HCT116 (cell line): ENCODE results near the gene NLE1. TPM values are rescaled to one million over a fixed set of nuclear protein-coding genes. Genes with fewer than 3 reads are reported as not detected.
A peak's percentile ranks its signal among the peaks of the same experiment; 100 is the strongest.

ENCODE experiments used
- ATAC-seq: fragments of 200-7000 bp; cut with Tn5 transposase; 2 replicates; pipeline ENCODE4 v1.9.1; 2020; ENCODE audit warnings: mild to moderate bottlenecking, moderate library complexity
- BruUV-seq: library from RNA; stranded (reverse); fragments of 400-500 nt; replicated peaks from 2 replicates; lab custom pipeline; 2021; lab: Mats Ljungman, UMichigan
- CTCF ChIA-PET: fragments of 300-600 bp; sonication (Branson Sonifier 250); formaldehyde crosslinking; loops from one replicate; lab custom pipeline; 2021; ENCODE audit warnings: antibody characterized with exemption; lab: Charles Lee
- POLR2A ChIA-PET: fragments of 300-600, 350-600 bp; sonication (Branson Sonifier 250); formaldehyde crosslinking; loops from one replicate; lab custom pipeline; 2021; ENCODE audit warnings: antibody characterized with exemption; lab: Charles Lee
- RAD21 ChIA-PET, 2 experiments: fragments of 300-600 bp; sonication (Branson Sonifier 250); formaldehyde crosslinking; loops; one replicate each; lab custom pipeline; 2023; ENCODE audit warnings: low total read pairs in 2 of 2; ENCODE audit not compliant: uncharacterized antibody in 2 of 2, unreplicated experiment in 2 of 2, low non-redundant PET in 1 of 2; lab: Charles Lee
- DNase-seq: peaks from one replicate; pipeline ENCODE4 v3.0.0-alpha.2; 2010; ENCODE audit warnings: low read depth, low spot score
- H2AFZ ChIP-seq: fragments of 200-600 bp; shearing (Covaris generic), sonication (generic); 2 replicates; pipeline ENCODE4 v1.6.1; 2017; ENCODE audit warnings: low read depth, mixed run types, mixed read lengths, antibody characterized with exemption, low read length; ENCODE audit not compliant: poor library complexity, severe bottlenecking
- H3K27ac ChIP-seq: 2 replicates; pipeline ENCODE4 v1.5.1; 2012; ENCODE audit warnings: low read depth, low read length
- H3K27me3 ChIP-seq: fragments of 200-600 bp; sonication (generic); 2 replicates; pipeline ENCODE4 v1.6.1; 2016; ENCODE audit warnings: mixed run types, low read length, mixed read lengths; ENCODE audit not compliant: insufficient read depth
- H3K36me3 ChIP-seq, 2 experiments: fragments of 200-500 bp in 1 of 2; fragments of 200-600 bp in 1 of 2; sonication (Bioruptor generic) in 1 of 2; sonication (generic) in 1 of 2; 2 replicates each; pipeline versions ENCODE4 v1.5.1 to v1.6.1; 2014 to 2016; ENCODE audit warnings: low read length in 2 of 2, inconsistent platforms in 1 of 2, mixed read lengths in 1 of 2, mixed run types in 1 of 2; ENCODE audit not compliant: insufficient read depth in 2 of 2, control insufficient read depth in 1 of 2
- H3K4me1 ChIP-seq, 2 experiments: fragments of 200-600 bp in 1 of 2; sonication (generic) in 1 of 2; 2 replicates each; pipeline versions ENCODE4 v1.5.1 to v1.6.1; 2012 to 2017; ENCODE audit warnings: low read length in 2 of 2, inconsistent platforms in 1 of 2, mild to moderate bottlenecking in 1 of 2, mixed read lengths in 1 of 2, mixed run types in 1 of 2, moderate library complexity in 1 of 2; ENCODE audit not compliant: insufficient read depth in 2 of 2, control insufficient read depth in 1 of 2
- H3K4me2 ChIP-seq: fragments of 200-600 bp; sonication (generic); 2 replicates; pipeline ENCODE4 v1.6.1; 2017; ENCODE audit warnings: mixed run types, low read length, mixed read lengths
- H3K4me3 ChIP-seq, 2 experiments: fragments of 200-600 bp in 1 of 2; sonication (generic) in 1 of 2; replicated peaks in 1 of 2; 2 replicates each; pipeline ENCODE4 v1.5.1; 2011 to 2016; ENCODE audit warnings: low read length in 2 of 2, control low read depth in 1 of 2, low read depth in 1 of 2, mild to moderate bottlenecking in 1 of 2, mixed read lengths in 1 of 2, mixed run types in 1 of 2
- H3K79me2 ChIP-seq: fragments of 200-600 bp; sonication (generic); 2 replicates; pipeline ENCODE4 v1.6.1; 2017; ENCODE audit warnings: mild to moderate bottlenecking, mixed run types, low read length, moderate library complexity, mixed read lengths; ENCODE audit not compliant: insufficient read depth
- H3K9ac ChIP-seq: fragments of 200-600 bp; sonication (generic); 2 replicates; pipeline ENCODE4 v1.6.1; 2016; ENCODE audit warnings: low read length, mixed read lengths
- H3K9me2 ChIP-seq: fragments of 200-600 bp; sonication (generic), shearing (Covaris generic); 2 replicates; pipeline ENCODE4 v1.6.1; 2017; ENCODE audit warnings: mixed run types, mild to moderate bottlenecking, moderate library complexity; ENCODE audit not compliant: insufficient read depth
- H3K9me3 ChIP-seq, 2 experiments: fragments of 200-500 bp in 1 of 2; fragments of 200-600 bp in 1 of 2; sonication (Bioruptor generic) in 1 of 2; sonication (generic) in 1 of 2; 2 replicates each; pipeline ENCODE4 v1.6.1; 2014 to 2017; ENCODE audit warnings: low read length in 2 of 2, mixed read lengths in 2 of 2, inconsistent platforms in 1 of 2, low read depth in 1 of 2, mild to moderate bottlenecking in 1 of 2, mixed run types in 1 of 2, moderate library complexity in 1 of 2; ENCODE audit not compliant: control insufficient read depth in 1 of 2, insufficient read depth in 1 of 2
- H4K20me1 ChIP-seq: fragments of 200-600 bp; sonication (generic), shearing (Covaris generic); 2 replicates; pipeline ENCODE4 v1.6.1; 2017; ENCODE audit warnings: mixed run types, mild to moderate bottlenecking, moderate library complexity; ENCODE audit not compliant: insufficient read depth
- CBX3 ChIP-seq: IDR thresholded peaks from 2 replicates; pipeline ENCODE4 v1.6.1; 2012; ENCODE audit warnings: low read depth
- CEBPB ChIP-seq: IDR thresholded peaks from 2 replicates; pipeline ENCODE4 v1.6.1; 2012; ENCODE audit warnings: low read depth
- EGR1 ChIP-seq: IDR thresholded peaks from 2 replicates; pipeline ENCODE4 v1.6.1; 2012; ENCODE audit warnings: low read depth
- EZH2 ChIP-seq: fragments of 200-600 bp; sonication (generic); IDR thresholded peaks from 2 replicates; pipeline ENCODE4 v1.6.1; 2017; ENCODE audit warnings: antibody characterized with exemption, mixed run types
- RAD21 ChIP-seq: IDR thresholded peaks from 2 replicates; pipeline ENCODE4 v1.6.1; 2012; ENCODE audit warnings: low read depth, mild to moderate bottlenecking
- SIN3A ChIP-seq: IDR thresholded peaks from 2 replicates; pipeline ENCODE4 v1.6.1; 2012; ENCODE audit warnings: low read depth
- SP1 ChIP-seq: IDR thresholded peaks from 2 replicates; pipeline ENCODE4 v1.6.1; 2012; ENCODE audit warnings: low read depth
- SRF ChIP-seq: IDR thresholded peaks from 2 replicates; pipeline ENCODE4 v1.6.1; 2012; ENCODE audit warnings: low read depth
- TCF7L2 ChIP-seq: IDR thresholded peaks from 2 replicates; pipeline ENCODE4 v1.7.0; 2011; ENCODE audit warnings: borderline replicate concordance, inconsistent platforms; ENCODE audit not compliant: insufficient read depth, insufficient read length; ENCODE audit errors: extremely low read depth
- ZFX ChIP-seq: fragments of 450-650 bp; IDR thresholded peaks from 2 replicates; pipeline ENCODE4 v1.6.1; 2017
- intact Hi-C: fragments of 100-400 bp; cut with micrococcal nuclease; formaldehyde crosslinking; loops from 2 replicates; pipeline ENCODE4 v1.10.0; 2022
- total RNA-seq: library from RNA; stranded (reverse); gene quantifications from one replicate; pipeline ENCODE4 v1.2.1, GENCODE V29; 2021; ENCODE audit not compliant: unreplicated experiment
- TF ChIP-seq, protein P1 (sequence below): IDR thresholded peaks from 2 replicates; pipeline ENCODE4 v1.6.1; 2012
- TF ChIP-seq, protein P2 (sequence below), 3 experiments: fragments of 200-600 bp in 1 of 3; sonication (generic) in 1 of 3; IDR thresholded peaks in 2 of 3; conservative IDR thresholded peaks in 1 of 3; 2 replicates each; pipeline ENCODE4 v1.5.1; 2012 to 2017; ENCODE audit warnings: low read depth in 2 of 3, low read length in 2 of 3, antibody characterized with exemption in 1 of 3, borderline replicate concordance in 1 of 3, control low read depth in 1 of 3, mild to moderate bottlenecking in 1 of 3, mixed read lengths in 1 of 3, mixed run types in 1 of 3, moderate library complexity in 1 of 3; ENCODE audit not compliant: insufficient read depth in 1 of 3
- TF ChIP-seq, protein P3 (sequence below): IDR thresholded peaks from 2 replicates; pipeline ENCODE4 v1.6.1; 2012; ENCODE audit warnings: low read depth

NLE1 gene
- total RNA-seq, 1 experiment from 2014 or later = 55.5 TPM

DNA sequence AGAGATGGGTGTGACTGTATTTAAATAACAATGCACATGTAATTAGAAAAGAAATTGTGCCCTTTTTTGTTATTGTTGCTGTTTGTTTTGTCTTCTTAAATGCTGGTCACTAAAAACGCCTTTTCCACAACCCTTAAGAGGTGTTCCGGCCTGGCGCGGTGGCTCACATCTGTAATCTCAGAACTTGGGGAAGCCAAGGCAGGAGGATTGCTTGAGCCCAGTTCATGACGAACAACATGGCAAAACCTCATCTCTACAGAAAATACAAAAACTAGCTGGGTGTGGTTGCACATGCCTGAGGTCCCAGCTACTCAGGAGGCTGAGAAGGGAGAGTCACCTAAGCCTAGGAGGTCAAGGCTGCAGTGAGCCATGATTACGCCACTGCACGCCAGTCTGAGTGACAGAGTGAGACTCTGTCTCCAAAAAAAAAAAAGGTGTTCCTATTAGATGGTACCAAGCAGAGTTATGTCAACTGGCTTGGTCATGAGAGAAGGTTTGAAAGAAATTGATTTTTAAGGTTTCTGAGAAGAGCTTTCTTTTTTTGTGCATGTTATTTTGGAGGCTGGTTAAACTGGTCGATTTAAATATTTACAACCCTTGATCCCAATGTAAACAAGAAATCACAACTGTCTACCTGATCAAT lies 55.1 kb downstream of the NLE1 start:
- CTCF ChIA-PET = no interaction called here
- peak overlapping the region; percentile 96; the same call in 1 of the 2 replicates for H3K27ac ChIP-seq
- H3K4me2 ChIP-seq = peak overlapping the region; percentile 89
- POLR2A ChIA-PET = no interaction called here
- peak overlapping the region; percentile 68 to 93 for H3K4me3 ChIP-seq
- intact Hi-C loops = no loop called here
- peaks cover 55 to 74% of the 10 kb centered on the region in 2 experiments for H3K4me1 ChIP-seq
- peaks cover 52% of the 10 kb centered on the region for H3K79me2 ChIP-seq
- H3K9me2 ChIP-seq = no peaks in the 10 kb centered on the region
- peak overlapping the region; percentile 85 for H3K9ac ChIP-seq
- TSS peak; percentile 38 for BruUV-seq
- H3K36me3 ChIP-seq = no peaks in the 10 kb centered on the region
- H4K20me1 ChIP-seq = no peaks in the 10 kb centered on the region
- no peak for ATAC-seq
- RAD21 ChIA-PET = no interaction called here
- DNase-seq = no peak
- H2AFZ ChIP-seq = no peak overlapping the region
- H3K9me3 ChIP-seq = no peaks in the 10 kb centered on the region
- TF ChIP-seq SP1 (0 out of 2 replicates have a peak, but pooled peaks have one; percentile 6), CEBPB (peak; percentile 49; the same call in 1 of the 2 replicates), SRF (no peak), EZH2 (no peak), ZFX (no peak), SIN3A (0 out of 2 replicates have a peak, but pooled peaks have one; percentile 37), TCF7L2 (no peak), RAD21 (no peak)
- TF ChIP-seq, protein P1, sequence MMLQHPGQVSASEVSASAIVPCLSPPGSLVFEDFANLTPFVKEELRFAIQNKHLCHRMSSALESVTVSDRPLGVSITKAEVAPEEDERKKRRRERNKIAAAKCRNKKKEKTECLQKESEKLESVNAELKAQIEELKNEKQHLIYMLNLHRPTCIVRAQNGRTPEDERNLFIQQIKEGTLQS = no peak
- H3K27me3 ChIP-seq = no peaks in the 10 kb centered on the region

DNA sequence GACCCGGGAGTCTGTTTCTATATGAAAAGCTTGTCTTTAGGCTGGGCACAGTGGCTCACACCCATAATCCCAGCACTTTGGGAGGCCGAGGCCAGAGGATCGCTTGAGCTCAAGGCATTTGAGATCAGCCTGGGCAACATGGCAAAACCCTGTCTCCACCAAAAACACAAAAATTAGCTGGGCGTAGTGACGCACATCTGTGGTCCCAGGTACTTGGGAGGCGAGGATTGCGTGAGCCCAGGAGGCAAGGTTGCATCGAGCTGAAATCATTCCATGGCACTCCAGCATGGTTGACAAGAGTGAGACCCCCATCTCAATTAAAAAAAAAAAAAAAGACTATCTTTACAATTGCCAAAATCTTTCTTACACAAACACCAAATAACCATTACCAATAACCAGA lies 55.9 kb downstream of the NLE1 start:
- DNase-seq (no peak), ATAC-seq (no peak)
- ChIA-PET RAD21 (no interaction called here), CTCF (interaction anchor here (1.5 kb wide), 1 partner anchor 8 kb away, joined by 4 read pairs; no protein-coding TSS in a partner anchor), POLR2A (no interaction called here)
- H3K9me2 ChIP-seq = no peaks in the 10 kb centered on the region
- no peaks in the 10 kb centered on the region for H3K27me3 ChIP-seq
- intact Hi-C loops = no loop called here
- peaks cover 58% of the 10 kb centered on the region for H3K79me2 ChIP-seq
- H3K4me1 ChIP-seq = peaks cover 64 to 83% of the 10 kb centered on the region in 2 experiments
- H3K36me3 ChIP-seq = no peaks in the 10 kb centered on the region
- H3K27ac ChIP-seq = peak overlapping the region; percentile 89; the same call in 1 of the 2 replicates
- H3K9ac ChIP-seq = peak overlapping the region; percentile 85
- H3K9me3 ChIP-seq = no peaks in the 10 kb centered on the region
- BruUV-seq = no TSS peak
- H2AFZ ChIP-seq = no peak overlapping the region
- H3K4me3 ChIP-seq = no peak overlapping the region; a peak in 1 of 4 replicates
- H3K4me2 ChIP-seq = peak overlapping the region; percentile 89
- no peaks in the 10 kb centered on the region for H4K20me1 ChIP-seq
- TF ChIP-seq, protein P2, sequence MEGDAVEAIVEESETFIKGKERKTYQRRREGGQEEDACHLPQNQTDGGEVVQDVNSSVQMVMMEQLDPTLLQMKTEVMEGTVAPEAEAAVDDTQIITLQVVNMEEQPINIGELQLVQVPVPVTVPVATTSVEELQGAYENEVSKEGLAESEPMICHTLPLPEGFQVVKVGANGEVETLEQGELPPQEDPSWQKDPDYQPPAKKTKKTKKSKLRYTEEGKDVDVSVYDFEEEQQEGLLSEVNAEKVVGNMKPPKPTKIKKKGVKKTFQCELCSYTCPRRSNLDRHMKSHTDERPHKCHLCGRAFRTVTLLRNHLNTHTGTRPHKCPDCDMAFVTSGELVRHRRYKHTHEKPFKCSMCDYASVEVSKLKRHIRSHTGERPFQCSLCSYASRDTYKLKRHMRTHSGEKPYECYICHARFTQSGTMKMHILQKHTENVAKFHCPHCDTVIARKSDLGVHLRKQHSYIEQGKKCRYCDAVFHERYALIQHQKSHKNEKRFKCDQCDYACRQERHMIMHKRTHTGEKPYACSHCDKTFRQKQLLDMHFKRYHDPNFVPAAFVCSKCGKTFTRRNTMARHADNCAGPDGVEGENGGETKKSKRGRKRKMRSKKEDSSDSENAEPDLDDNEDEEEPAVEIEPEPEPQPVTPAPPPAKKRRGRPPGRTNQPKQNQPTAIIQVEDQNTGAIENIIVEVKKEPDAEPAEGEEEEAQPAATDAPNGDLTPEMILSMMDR (IDR thresholded peaks at IDR 0.05 in 2 of 3, conservative IDR thresholded peaks at IDR 0.05 in 1 of 3; ENCODE audit: borderline replicate concordance in 1 of 3, insufficient read depth in 1 of 3, low read depth in 2 of 3, low read length in 2 of 3) = no peak
- no peak for TF ChIP-seq EGR1
- no peak for TF ChIP-seq CEBPB
- no peak for TF ChIP-seq SRF
- TF ChIP-seq, protein P3, sequence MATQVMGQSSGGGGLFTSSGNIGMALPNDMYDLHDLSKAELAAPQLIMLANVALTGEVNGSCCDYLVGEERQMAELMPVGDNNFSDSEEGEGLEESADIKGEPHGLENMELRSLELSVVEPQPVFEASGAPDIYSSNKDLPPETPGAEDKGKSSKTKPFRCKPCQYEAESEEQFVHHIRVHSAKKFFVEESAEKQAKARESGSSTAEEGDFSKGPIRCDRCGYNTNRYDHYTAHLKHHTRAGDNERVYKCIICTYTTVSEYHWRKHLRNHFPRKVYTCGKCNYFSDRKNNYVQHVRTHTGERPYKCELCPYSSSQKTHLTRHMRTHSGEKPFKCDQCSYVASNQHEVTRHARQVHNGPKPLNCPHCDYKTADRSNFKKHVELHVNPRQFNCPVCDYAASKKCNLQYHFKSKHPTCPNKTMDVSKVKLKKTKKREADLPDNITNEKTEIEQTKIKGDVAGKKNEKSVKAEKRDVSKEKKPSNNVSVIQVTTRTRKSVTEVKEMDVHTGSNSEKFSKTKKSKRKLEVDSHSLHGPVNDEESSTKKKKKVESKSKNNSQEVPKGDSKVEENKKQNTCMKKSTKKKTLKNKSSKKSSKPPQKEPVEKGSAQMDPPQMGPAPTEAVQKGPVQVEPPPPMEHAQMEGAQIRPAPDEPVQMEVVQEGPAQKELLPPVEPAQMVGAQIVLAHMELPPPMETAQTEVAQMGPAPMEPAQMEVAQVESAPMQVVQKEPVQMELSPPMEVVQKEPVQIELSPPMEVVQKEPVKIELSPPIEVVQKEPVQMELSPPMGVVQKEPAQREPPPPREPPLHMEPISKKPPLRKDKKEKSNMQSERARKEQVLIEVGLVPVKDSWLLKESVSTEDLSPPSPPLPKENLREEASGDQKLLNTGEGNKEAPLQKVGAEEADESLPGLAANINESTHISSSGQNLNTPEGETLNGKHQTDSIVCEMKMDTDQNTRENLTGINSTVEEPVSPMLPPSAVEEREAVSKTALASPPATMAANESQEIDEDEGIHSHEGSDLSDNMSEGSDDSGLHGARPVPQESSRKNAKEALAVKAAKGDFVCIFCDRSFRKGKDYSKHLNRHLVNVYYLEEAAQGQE = no peak
- no peak for TF ChIP-seq CBX3
